ENCODE data around the gene PTPRN.
A peak's percentile ranks its signal among the peaks of the same experiment; 100 is the strongest.
"Not testable (repeated sequence)": the region's sequence is repeated elsewhere in the genome, so short reads cannot be mapped to it uniquely, and the experiment has no call there.

Gene PTPRN

GRCh38 chr2:219306047-219306446, 3.2 kb downstream of the PTPRN start:
- DNase-seq = no peak

- DNase-seq = no peak
Observed at GRCh38 chr2:219304223-219304622, 5.0 kb downstream of the PTPRN start.

DNA sequence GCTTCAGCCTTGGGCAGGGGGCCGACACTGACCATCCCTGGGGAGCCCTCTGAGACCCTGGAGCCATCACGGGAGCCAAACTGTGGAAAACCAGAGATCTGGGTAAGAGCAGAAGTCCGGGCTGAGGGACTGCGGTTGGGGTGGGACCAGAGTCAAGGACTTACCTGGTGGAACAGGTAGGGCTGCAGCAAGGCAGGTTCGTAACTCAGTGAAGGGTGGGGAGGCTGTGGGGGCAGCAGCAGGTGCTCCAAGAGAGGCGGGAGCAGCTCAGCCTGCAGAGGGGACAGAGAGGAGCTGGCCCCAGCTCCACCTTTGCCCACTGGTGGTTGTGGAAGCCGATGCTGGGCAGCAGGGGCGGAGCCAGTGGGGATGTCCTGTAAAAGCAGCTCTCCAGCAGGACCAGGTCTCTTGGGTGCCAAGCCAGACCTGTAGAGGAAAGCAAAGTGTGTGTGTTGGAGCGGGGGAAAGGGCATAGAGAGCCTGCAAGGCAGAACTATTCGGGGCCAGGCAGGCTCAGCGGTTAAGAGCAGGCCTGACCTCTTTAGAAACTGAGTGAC, 6.7 kb downstream of the PTPRN start:
- DNase-seq = no peak

- no peak for DNase-seq
Observed at GRCh38 chr2:219300022-219300421, 9.2 kb downstream of the PTPRN start.

DNA sequence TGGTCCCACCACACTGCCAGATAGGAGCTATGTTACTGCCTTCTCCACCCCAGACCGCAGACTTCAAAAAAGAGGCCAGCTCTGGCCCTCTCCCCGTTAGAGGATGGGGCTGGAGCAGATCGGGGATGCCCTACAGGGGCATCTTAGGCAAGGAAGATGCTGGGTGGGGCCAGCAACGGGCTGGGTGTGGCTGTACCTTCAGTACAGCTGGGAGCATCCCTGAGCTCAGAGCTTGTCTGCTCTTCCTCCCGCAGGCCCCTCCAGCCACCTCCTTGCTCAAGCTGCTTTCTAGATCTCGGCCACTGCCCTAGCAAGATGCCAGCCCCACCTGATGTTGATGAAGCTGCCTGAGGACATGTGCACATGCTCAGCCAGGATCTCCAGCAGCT, 9.8 kb downstream of the PTPRN start:
- no peak for DNase-seq

GRCh38 chr2:219298759-219299371, 10.3 kb downstream of the PTPRN start:
- DNase-seq = peak; percentile 88

GRCh38 chr2:219297766-219298456, 11.3 kb downstream of the PTPRN start:
- DNase-seq = no peak

DNA sequence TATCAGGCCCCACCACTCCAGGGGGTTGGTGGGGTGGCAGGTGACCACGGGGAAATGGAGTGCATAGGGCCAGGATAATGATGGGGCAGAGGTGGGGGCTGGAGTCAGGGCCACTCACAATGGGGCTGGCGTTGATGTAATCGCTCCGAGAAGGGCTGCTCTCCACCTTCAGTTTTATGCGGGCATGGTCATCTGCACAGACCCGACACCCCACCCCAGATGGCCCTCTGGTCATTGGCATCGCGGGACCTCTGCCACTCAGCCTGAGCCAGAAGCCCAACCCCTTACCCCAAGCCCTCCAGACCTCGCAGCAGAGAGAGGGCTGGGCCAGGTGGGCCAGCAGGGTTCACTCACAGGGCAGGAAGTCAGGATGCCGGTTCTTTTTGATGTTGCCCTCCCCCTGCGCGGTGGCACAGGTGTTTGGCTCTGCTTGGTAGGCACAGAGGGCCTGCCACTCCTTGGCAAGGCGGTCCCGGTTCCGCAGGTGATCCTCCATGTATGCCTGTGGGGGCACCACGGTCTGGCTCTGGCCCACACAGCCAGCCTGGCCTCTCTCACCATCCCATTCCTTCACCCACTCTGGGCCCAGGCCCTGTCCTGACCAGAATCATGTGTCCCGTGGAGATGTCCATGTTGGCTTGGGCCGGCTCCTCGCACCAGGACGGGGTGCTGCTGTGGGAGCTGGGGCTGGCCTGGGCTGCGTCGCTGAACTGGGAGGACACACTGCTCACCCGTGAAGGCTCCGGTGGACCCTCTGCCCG, 12.4 kb downstream of the PTPRN start:
- no peak for DNase-seq

- no peak for DNase-seq
Observed at GRCh38 chr2:219296142-219296541, 13.1 kb downstream of the PTPRN start.

GRCh38 chr2:219294356-219295351, 14.5 kb downstream of the PTPRN start:
- DNase-seq = peak; percentile 89

DNA sequence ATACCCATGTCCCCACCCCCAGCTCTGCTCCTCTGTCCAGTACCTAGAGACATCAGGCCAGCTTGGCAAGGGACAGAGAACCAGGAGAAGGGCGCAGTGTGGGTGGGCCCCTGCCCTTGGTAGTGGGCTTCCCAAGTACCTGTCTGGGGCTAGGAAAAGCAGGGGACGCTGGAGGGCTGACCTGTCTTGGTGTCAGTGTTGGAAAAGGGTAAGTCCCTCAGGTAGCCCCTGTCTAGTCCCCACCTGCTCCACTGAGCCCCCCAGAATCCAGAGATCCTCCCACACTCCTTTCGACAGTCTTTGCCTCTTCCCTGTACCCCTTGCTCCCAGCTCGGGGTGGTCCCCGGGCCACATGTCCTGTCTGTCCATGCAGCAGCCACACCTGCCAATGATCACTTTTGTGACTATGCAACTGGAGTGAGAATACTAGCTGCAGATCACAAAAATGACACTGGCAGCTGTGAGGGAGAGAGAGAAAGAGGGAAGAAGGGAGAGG, 15.4 kb downstream of the PTPRN start:
- DNase-seq = no peak

- no peak for DNase-seq
Observed at GRCh38 chr2:219292616-219293015, 16.6 kb downstream of the PTPRN start.

GRCh38 chr2:219291910-219292490, 17.2 kb downstream of the PTPRN start:
- DNase-seq = no peak

DNA sequence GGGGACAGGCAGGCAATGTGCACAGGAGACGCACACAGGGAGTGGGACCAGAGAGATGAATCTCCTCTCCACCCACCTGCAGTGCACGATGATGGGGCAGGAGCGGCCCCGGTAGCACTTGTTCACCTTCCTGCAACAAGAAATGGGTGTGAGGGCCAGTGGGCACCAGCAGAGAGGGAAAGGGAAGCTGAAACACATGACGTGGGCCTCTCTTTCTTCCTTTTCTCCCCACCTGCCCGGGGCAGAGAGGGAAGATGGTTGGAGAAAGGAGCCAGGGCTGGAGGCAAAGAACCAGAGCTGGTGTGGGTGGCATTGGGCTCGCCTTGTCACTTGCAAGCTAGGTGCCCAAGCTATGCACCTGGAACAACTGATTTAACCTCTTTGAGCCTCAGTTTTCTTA, 17.8 kb downstream of the PTPRN start:
- DNase-seq = no peak

- no peak for DNase-seq
Observed at GRCh38 chr2:219290381-219291171, 18.6 kb downstream of the PTPRN start.

DNA sequence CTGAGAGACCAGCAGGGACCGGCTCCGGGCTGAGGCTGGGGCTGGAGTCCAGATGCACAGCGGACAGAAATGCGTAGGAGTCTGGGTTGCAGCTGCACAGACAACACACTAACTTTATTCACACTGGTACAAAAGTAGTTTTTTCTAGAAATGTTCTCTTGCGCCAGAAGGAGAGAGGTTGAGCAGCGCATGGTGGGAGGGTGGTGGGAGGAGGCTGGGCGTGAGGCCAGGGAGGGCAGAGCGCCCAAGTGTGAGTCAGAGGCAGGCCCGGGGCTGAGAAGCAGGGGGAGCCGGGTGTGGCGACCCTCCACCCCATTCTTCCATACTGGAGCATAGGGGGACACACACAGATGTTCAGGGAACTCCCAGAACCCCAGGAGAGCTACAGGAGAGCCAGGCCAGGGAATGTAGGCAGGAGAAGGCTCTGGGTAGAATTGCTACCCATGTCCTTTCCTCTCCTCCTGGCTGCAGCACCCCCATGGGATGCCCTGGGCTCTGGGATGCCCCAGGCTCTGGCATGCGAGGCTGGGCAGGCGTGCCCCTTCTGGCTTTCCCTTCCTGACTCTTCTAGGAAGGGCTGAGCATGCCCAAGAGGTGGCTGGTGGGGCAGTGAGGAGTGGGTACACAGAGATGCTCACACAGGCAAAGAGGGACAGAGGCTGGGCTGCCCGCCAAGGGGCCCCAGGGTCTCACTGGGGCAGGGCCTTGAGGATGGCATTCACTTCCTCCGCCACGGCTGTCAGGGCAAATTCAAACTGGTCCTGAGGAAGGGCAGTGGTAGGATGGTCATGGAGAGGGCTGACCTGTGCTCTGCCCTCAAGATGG, 19.5 kb downstream of the PTPRN start:
- DNase-seq = peak; percentile 93

- no peak for DNase-seq
Observed at GRCh38 chr2:219289195-219289536, 20.0 kb downstream of the PTPRN start.

GRCh38 chr2:219287580-219288265, 21.5 kb downstream of the PTPRN start:
- no peak for DNase-seq

GRCh38 chr2:219287116-219287440, 22.1 kb downstream of the PTPRN start:
- not testable (repeated sequence) for DNase-seq
